Mesothelial cell of epicardium (in vitro differentiated cells): Measurements from ENCODE around the gene CACNA2D3. TPM values are rescaled to one million over a fixed set of nuclear protein-coding genes. Genes with fewer than 3 reads are reported as not detected.

Source experiments
- DNase-seq, 2 experiments: peaks; one replicate each; pipeline ENCODE4 v3.0.0; 2021; ENCODE audit warnings: low spot score in 2 of 2; ENCODE audit not compliant: unreplicated experiment in 2 of 2
- H3K27ac Mint-ChIP-seq: 2 replicates; pipeline ENCODE4 v1.8.0; 2021; ENCODE audit warnings: mixed read lengths
- H3K27me3 Mint-ChIP-seq: 2 replicates; pipeline ENCODE4 v1.8.0; 2021; ENCODE audit warnings: low read depth, mixed read lengths
- H3K36me3 Mint-ChIP-seq: 2 replicates; pipeline ENCODE4 v1.8.0; 2021; ENCODE audit warnings: mixed read lengths
- H3K4me1 Mint-ChIP-seq: 2 replicates; pipeline ENCODE4 v1.8.0; 2021; ENCODE audit warnings: mixed read lengths
- H3K4me3 Mint-ChIP-seq: 2 replicates; pipeline ENCODE4 v1.8.0; 2021; ENCODE audit warnings: mild to moderate bottlenecking, moderate library complexity, mixed read lengths
- H3K9me3 Mint-ChIP-seq: 2 replicates; pipeline ENCODE4 v1.8.0; 2021; ENCODE audit warnings: mixed read lengths
- total RNA-seq: library from RNA; stranded (reverse); gene quantifications from 3 replicates; pipeline ENCODE4 v1.2.1, GENCODE V29; 2021
- TF ChIP-seq, protein P1 (sequence below): fragments of 200-600 bp; sonication (generic); IDR thresholded peaks from one replicate; pipeline ENCODE4 v1.5.0; 2021; ENCODE audit warnings: antibody characterized with exemption; ENCODE audit not compliant: unreplicated experiment

CACNA2D3 gene
- total RNA-seq, 1 donor from 2014 or later = 2.3 TPM

DNA sequence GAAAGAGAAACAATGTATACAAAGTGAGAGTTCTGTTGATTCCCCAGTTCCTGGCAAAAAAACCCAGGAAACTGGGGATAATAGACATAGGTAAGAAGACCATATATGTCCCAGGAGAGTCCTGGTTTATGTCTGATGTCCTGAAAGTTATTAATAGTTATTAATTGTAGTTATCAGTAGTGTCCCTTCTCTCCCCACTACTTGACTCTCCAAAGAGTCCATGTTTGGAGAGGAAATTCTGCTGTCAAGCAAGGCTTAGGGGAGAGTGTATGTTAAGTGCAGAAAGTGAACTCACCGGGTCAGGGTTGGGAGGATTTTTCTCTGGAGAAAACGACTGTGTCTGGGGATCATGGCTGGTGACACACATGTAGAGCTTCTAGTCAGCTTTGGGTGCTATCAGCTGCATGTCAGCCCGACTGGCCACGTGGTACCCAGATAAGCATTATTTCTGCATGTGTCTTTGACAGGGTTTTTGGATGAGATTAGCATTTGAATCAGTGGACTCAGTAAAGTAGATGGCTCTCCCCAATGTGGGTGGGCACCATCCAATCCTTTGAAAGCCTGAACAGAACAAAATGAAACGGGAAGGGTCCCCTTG, 80.4 kb downstream of the CACNA2D3 start:
- H3K27me3 Mint-ChIP-seq = peaks cover 39% of the 10 kb centered on the region
- DNase-seq = no peak
- no peak overlapping the region for H3K4me3 Mint-ChIP-seq
- H3K36me3 Mint-ChIP-seq = no peaks in the 10 kb centered on the region
- H3K27ac Mint-ChIP-seq = no peak overlapping the region
- H3K9me3 Mint-ChIP-seq = no peaks in the 10 kb centered on the region
- no peaks in the 10 kb centered on the region for H3K4me1 Mint-ChIP-seq
- TF ChIP-seq, protein P1, sequence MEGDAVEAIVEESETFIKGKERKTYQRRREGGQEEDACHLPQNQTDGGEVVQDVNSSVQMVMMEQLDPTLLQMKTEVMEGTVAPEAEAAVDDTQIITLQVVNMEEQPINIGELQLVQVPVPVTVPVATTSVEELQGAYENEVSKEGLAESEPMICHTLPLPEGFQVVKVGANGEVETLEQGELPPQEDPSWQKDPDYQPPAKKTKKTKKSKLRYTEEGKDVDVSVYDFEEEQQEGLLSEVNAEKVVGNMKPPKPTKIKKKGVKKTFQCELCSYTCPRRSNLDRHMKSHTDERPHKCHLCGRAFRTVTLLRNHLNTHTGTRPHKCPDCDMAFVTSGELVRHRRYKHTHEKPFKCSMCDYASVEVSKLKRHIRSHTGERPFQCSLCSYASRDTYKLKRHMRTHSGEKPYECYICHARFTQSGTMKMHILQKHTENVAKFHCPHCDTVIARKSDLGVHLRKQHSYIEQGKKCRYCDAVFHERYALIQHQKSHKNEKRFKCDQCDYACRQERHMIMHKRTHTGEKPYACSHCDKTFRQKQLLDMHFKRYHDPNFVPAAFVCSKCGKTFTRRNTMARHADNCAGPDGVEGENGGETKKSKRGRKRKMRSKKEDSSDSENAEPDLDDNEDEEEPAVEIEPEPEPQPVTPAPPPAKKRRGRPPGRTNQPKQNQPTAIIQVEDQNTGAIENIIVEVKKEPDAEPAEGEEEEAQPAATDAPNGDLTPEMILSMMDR = no peak

DNA sequence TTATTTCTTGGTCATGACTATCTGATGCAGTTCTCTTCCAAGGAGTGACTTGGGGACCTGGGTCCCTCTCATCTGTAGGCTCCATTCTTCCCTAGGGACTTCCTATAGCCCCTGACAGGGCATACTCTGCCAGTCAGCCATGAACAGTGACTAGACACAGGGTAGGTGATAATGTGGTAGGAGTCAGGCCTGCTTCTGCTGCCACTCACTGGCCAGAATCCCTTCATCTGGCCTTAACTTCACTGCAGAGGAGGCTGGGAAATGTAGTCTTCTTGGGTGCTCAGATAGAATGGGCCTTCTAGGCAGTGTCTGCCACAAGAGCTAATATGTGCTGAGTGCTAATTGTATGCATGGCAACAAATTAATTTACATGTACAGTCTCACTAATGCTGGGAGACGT, 84.5 kb downstream of the CACNA2D3 start:
- TF ChIP-seq, protein P1 = no peak
- H3K4me1 Mint-ChIP-seq = no peaks in the 10 kb centered on the region
- no peak for DNase-seq
- no peak overlapping the region for H3K4me3 Mint-ChIP-seq
- peaks cover 3% of the 10 kb centered on the region for H3K9me3 Mint-ChIP-seq
- H3K27ac Mint-ChIP-seq = no peak overlapping the region
- H3K27me3 Mint-ChIP-seq = peaks cover 20% of the 10 kb centered on the region
- no peaks in the 10 kb centered on the region for H3K36me3 Mint-ChIP-seq

DNA sequence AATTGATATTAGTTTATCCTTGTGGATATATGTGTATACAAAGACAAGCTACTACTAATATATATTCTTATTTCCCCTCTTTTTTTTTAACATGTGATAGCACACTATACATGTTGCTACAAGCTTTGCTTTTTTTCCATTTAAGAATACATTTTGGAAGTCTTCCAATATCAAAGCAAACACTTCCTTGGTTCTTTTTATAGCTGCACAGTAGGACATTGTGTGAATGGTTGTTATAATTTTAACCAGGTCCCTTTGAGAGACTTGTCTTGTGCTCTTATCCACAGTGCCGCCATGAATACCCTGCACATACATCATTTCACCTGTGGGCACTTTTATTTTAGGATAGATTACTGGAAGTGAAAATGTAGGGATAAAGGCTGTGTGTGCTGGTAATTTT, 88.7 kb downstream of the CACNA2D3 start:
- no peak overlapping the region for H3K4me3 Mint-ChIP-seq
- H3K27ac Mint-ChIP-seq = no peak overlapping the region
- DNase-seq = no peak
- H3K27me3 Mint-ChIP-seq = no peaks in the 10 kb centered on the region
- TF ChIP-seq, protein P1 = no peak
- peaks cover 9% of the 10 kb centered on the region for H3K9me3 Mint-ChIP-seq
- H3K36me3 Mint-ChIP-seq = no peaks in the 10 kb centered on the region
- H3K4me1 Mint-ChIP-seq = no peaks in the 10 kb centered on the region

DNA sequence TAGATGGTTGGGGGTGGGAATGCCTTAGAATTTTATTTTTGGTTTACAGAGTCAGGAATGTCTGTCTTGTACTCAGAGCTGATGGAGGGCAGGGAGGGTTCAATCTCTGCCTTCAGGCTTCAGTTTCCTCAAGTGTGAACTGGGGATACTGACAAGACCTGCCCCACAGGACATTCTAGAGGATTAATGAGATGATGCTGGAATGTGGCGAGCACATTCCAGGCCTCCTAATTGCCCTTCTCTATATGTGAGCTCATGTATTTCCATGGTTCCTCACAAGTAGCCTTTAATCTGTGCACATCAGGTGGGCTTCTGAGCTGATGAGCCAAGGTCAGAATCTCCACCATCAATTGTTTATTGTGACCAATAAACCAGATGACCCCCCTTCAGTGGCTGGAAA, 90.4 kb downstream of the CACNA2D3 start:
- peaks cover 9% of the 10 kb centered on the region for H3K9me3 Mint-ChIP-seq
- H3K36me3 Mint-ChIP-seq = no peaks in the 10 kb centered on the region
- no peak overlapping the region for H3K27ac Mint-ChIP-seq
- no peaks in the 10 kb centered on the region for H3K27me3 Mint-ChIP-seq
- DNase-seq = no peak
- no peak overlapping the region for H3K4me3 Mint-ChIP-seq
- TF ChIP-seq, protein P1 = no peak
- no peaks in the 10 kb centered on the region for H3K4me1 Mint-ChIP-seq

DNA sequence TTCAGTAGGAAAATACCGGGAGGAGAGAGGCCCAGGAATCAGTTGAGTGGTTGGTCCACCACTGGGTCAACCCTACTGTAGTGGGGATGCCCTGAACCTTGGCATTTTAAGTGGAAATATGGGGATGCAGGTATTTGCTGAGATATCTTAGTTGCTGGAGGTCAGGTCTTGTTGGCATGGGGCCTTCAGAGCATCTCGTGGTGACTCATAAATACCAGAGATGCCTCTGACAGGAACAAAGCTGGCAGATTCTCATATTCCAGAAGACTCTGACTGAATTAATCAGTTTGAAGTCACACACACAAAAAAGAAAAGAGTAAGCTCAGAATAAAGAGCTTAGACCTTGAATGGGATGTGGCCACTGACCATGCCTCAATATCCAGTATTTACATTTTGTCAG, 91.6 kb downstream of the CACNA2D3 start:
- H3K4me1 Mint-ChIP-seq = no peaks in the 10 kb centered on the region
- TF ChIP-seq, protein P1 = no peak
- no peaks in the 10 kb centered on the region for H3K36me3 Mint-ChIP-seq
- peaks cover 9% of the 10 kb centered on the region for H3K9me3 Mint-ChIP-seq
- no peak overlapping the region for H3K27ac Mint-ChIP-seq
- no peaks in the 10 kb centered on the region for H3K27me3 Mint-ChIP-seq
- no peak overlapping the region for H3K4me3 Mint-ChIP-seq
- no peak for DNase-seq

DNA sequence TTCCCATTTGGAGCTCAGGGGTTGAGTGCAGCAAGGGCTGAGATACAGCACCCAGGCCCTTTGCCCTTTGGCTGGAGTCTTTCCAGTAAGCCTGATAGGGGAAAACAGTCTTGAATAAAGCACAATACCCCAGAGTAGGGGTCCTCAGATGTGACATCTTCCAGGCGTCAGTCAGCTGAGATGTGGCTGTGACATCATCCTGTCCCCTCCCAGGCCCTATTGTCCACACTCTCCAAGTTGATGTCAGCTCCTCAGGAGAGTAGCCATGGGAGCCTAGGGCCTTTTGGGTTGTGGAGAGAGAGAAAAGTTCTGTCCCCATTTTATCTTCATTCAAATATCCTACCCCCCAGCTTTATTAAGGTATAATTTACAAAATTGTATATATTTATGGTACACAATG, 92.5 kb downstream of the CACNA2D3 start:
- Mint-ChIP-seq H3K4me3 (no peak overlapping the region), H3K9me3 (peaks cover 7% of the 10 kb centered on the region), H3K27ac (no peak overlapping the region), H3K4me1 (no peaks in the 10 kb centered on the region), H3K27me3 (no peaks in the 10 kb centered on the region), H3K36me3 (no peaks in the 10 kb centered on the region)
- TF ChIP-seq, protein P1 = no peak
- no peak for DNase-seq
